BE2C (cell line): ENCODE data around the gene APLN. TPM values are rescaled to one million over a fixed set of nuclear protein-coding genes. Genes with fewer than 3 reads are reported as not detected.

Experiments used
- DNase-seq: peaks from one replicate; pipeline ENCODE4 v3.0.0-alpha.2; 2020
- H3K27me3 ChIP-seq: fragments of 250-450 bp; sonication (Bioruptor Pico); 2 replicates; pipeline ENCODE4 v1.5.1; 2020; ENCODE audit warnings: mild to moderate bottlenecking
- H3K36me3 ChIP-seq: fragments of 250-450 bp; sonication (Bioruptor Pico); 2 replicates; pipeline ENCODE4 v1.5.1; 2020; ENCODE audit warnings: mild to moderate bottlenecking
- H3K4me1 ChIP-seq: fragments of 250-450 bp; sonication (Bioruptor Pico); 2 replicates; pipeline ENCODE4 v1.5.1; 2020
- H3K4me3 ChIP-seq: 2 replicates; pipeline ENCODE4 v1.5.1; 2011; ENCODE audit warnings: low read depth, low read length
- H3K9me3 ChIP-seq: fragments of 250-450 bp; sonication (Bioruptor Pico); 2 replicates; pipeline ENCODE4 v1.5.1; 2020
- CTCF ChIP-seq: IDR thresholded peaks from 2 replicates; pipeline ENCODE4 v1.5.1; 2012; ENCODE audit warnings: mild to moderate bottlenecking, low read depth, low read length
- polyA plus RNA-seq: library from polyadenylated mRNA; unstranded; fragments of >200 nt; gene quantifications from one replicate; pipeline ENCODE4 v1.2.1, GENCODE V29; 2012; ENCODE audit warnings: low read depth, missing spikeins; ENCODE audit not compliant: insufficient read length, insufficient read depth

Gene APLN
- polyA plus RNA-seq: 0.14 TPM

GRCh38 chrX:129654652-129655546 lies at the start of gene APLN:
Gene APLN, minus strand, starts transcription at chrX:129654956. Its CDS starts 326 bp downstream, at chrX:129654630.
- no peak for TF ChIP-seq CTCF
- Histone ChIP-seq H3K4me1 (no peaks in the 10 kb centered on the region), H3K27me3 (peaks cover 15% of the 10 kb centered on the region), H3K36me3 (no peaks in the 10 kb centered on the region), H3K4me3 (peak within 1 kb of the TSS; percentile 50), H3K9me3 (no peaks in the 10 kb centered on the region)
- DNase-seq: peak; percentile 38

- TF ChIP-seq CTCF: no peak
- H3K4me3 ChIP-seq: no peak overlapping the region
- H3K27me3 ChIP-seq: no peaks in the 10 kb centered on the region
- no peak for DNase-seq
- no peaks in the 10 kb centered on the region for H3K36me3 ChIP-seq
- H3K4me1 ChIP-seq: no peaks in the 10 kb centered on the region
- H3K9me3 ChIP-seq: no peaks in the 10 kb centered on the region
These were observed 49.7 kb upstream of the APLN start for GRCh38 chrX:129704491-129704890.

- H3K9me3 ChIP-seq: no peaks in the 10 kb centered on the region
- no peak for DNase-seq
- H3K27me3 ChIP-seq: no peaks in the 10 kb centered on the region
- no peaks in the 10 kb centered on the region for H3K36me3 ChIP-seq
- TF ChIP-seq CTCF: no peak
- no peaks in the 10 kb centered on the region for H3K4me1 ChIP-seq
- no peak overlapping the region for H3K4me3 ChIP-seq
These were observed 46.9 kb upstream of the APLN start for GRCh38 chrX:129701624-129702069.

GRCh38 chrX:129700536-129700935 lies 45.8 kb upstream of the APLN start:
- TF ChIP-seq CTCF: no peak
- H3K36me3 ChIP-seq: no peaks in the 10 kb centered on the region

GRCh38 chrX:129698150-129698549 lies 43.4 kb upstream of the APLN start:
- TF ChIP-seq CTCF: no peak
- H3K4me3 ChIP-seq: no peak overlapping the region
- no peaks in the 10 kb centered on the region for H3K4me1 ChIP-seq
- no peaks in the 10 kb centered on the region for H3K36me3 ChIP-seq
- H3K27me3 ChIP-seq: no peaks in the 10 kb centered on the region
- H3K9me3 ChIP-seq: no peaks in the 10 kb centered on the region
- DNase-seq: no peak

More at GRCh38 chrX:129700536-129700935, 45.8 kb upstream of the APLN start:
- Histone ChIP-seq H3K9me3 (no peaks in the 10 kb centered on the region), H3K27me3 (no peaks in the 10 kb centered on the region), H3K4me3 (no peak overlapping the region), H3K4me1 (no peaks in the 10 kb centered on the region)
- no peak for DNase-seq
